SK-N-SH (cell line): ENCODE measurements around the gene EXOC3. TPM values are rescaled to one million over a fixed set of nuclear protein-coding genes. Genes with fewer than 3 reads are reported as not detected.

Experiments used
- CTCF ChIA-PET: fragments of 300-600, 350-600 bp; formaldehyde crosslinking; extraction: SDS; loops from one replicate; lab custom pipeline; 2021; lab: Yijun Ruan, JAX
- POLR2A ChIA-PET: fragments of 350-600 bp; sonication (Branson Sonifier 250); formaldehyde crosslinking; extraction: SDS; loops from one replicate; lab custom pipeline; 2020; ENCODE audit warnings: antibody characterized with exemption, inconsistent platforms; lab: Yijun Ruan, JAX
- DNase-seq: peaks from one replicate; pipeline ENCODE4 v3.0.0; 2012
- H2AFZ ChIP-seq: fragments of 200-600 bp; sonication (generic); 2 replicates; pipeline ENCODE4 v1.8.1; 2016; ENCODE audit warnings: antibody characterized with exemption, mild to moderate bottlenecking, low read depth
- H3F3A ChIP-seq: fragments of 200-600 bp; sonication (generic); replicated peaks from 2 replicates; pipeline ENCODE3; 2016; ENCODE audit warnings: antibody characterized with exemption, mild to moderate bottlenecking; ENCODE audit not compliant: insufficient read depth
- H3K27ac ChIP-seq, 2 experiments: fragments of 200-500 bp in 1 of 2; fragments of 200-600 bp in 1 of 2; sonication (Bioruptor generic) in 1 of 2; sonication (generic), shearing (Covaris generic) in 1 of 2; 2 replicates each; pipeline versions ENCODE4 v1.5.1 to v1.6.1; 2014 to 2016; ENCODE audit warnings: low read depth in 2 of 2, inconsistent platforms in 1 of 2, low read length in 1 of 2, mild to moderate bottlenecking in 1 of 2, mixed read lengths in 1 of 2
- H3K27me3 ChIP-seq: fragments of 200-600 bp; sonication (generic), shearing (Covaris generic); 2 replicates; pipeline ENCODE4 v1.6.1; 2016; ENCODE audit warnings: mixed run types; ENCODE audit not compliant: insufficient read depth
- H3K36me3 ChIP-seq, 2 experiments: fragments of 200-500 bp in 1 of 2; fragments of 200-600 bp in 1 of 2; sonication (Bioruptor generic) in 1 of 2; sonication (generic) in 1 of 2; replicated peaks in 1 of 2; 2 replicates each; pipeline versions ENCODE3 to v1.5.1; 2014 to 2016; ENCODE audit warnings: low read length in 1 of 2, mild to moderate bottlenecking in 1 of 2; ENCODE audit not compliant: insufficient read depth in 2 of 2, control insufficient read depth in 1 of 2
- H3K4me1 ChIP-seq, 2 experiments: fragments of 200-500 bp in 1 of 2; fragments of 200-600 bp in 1 of 2; sonication (Bioruptor generic) in 1 of 2; sonication (generic), shearing (Covaris generic) in 1 of 2; 2 replicates each; pipeline versions ENCODE4 v1.5.1 to v1.6.1; 2014 to 2016; ENCODE audit warnings: low read depth in 1 of 2, low read length in 1 of 2, mixed run types in 1 of 2; ENCODE audit not compliant: insufficient read depth in 2 of 2, control insufficient read depth in 1 of 2
- H3K4me2 ChIP-seq: fragments of 200-600 bp; sonication (generic), shearing (Covaris generic); 2 replicates; pipeline ENCODE4 v1.6.1; 2017; ENCODE audit warnings: mixed run types
- H3K4me3 ChIP-seq, 2 experiments: fragments of 200-500 bp in 1 of 2; fragments of 200-600 bp in 1 of 2; sonication (Bioruptor generic) in 1 of 2; sonication (generic), shearing (Covaris generic) in 1 of 2; 2 replicates each; pipeline versions ENCODE4 v1.5.1 to v1.8.1; 2014 to 2016; ENCODE audit warnings: low read depth in 2 of 2, inconsistent platforms in 1 of 2, low read length in 1 of 2, mild to moderate bottlenecking in 1 of 2, mixed read lengths in 1 of 2, moderate library complexity in 1 of 2
- H3K79me2 ChIP-seq: fragments of 200-600 bp; sonication (generic); 2 replicates; pipeline ENCODE4 v1.8.1; 2017; ENCODE audit warnings: mild to moderate bottlenecking; ENCODE audit not compliant: insufficient read depth
- H3K9ac ChIP-seq: fragments of 200-600 bp; sonication (generic); 2 replicates; pipeline ENCODE4 v1.6.1; 2017; ENCODE audit warnings: mixed run types
- H3K9me2 ChIP-seq: fragments of 200-600 bp; sonication (generic); 2 replicates; pipeline ENCODE4 v1.6.1; 2017; ENCODE audit warnings: mixed run types
- H3K9me3 ChIP-seq: fragments of 200-600 bp; sonication (generic); 2 replicates; pipeline ENCODE4 v1.6.1; 2017; ENCODE audit warnings: mixed run types, mild to moderate bottlenecking, moderate library complexity
- H4K20me1 ChIP-seq: fragments of 200-600 bp; sonication (generic); 2 replicates; pipeline ENCODE4 v1.6.1; 2017; ENCODE audit warnings: mild to moderate bottlenecking, mixed run types; ENCODE audit not compliant: insufficient read depth
- ELF1 ChIP-seq: IDR thresholded peaks from 2 replicates; pipeline ENCODE4 v1.4.0; 2012
- EP300 ChIP-seq, 2 experiments: IDR thresholded peaks; 2 replicates each; pipeline versions ENCODE4 v1.4.0 to v1.6.1; 2012; ENCODE audit warnings: borderline replicate concordance in 1 of 2, low read depth in 1 of 2, low read length in 1 of 2
- EZH2phosphoT487 ChIP-seq: fragments of 200-600 bp; sonication (generic); IDR thresholded peaks from 2 replicates; pipeline ENCODE4 v1.6.1; 2017; ENCODE audit warnings: low read depth, mixed run types, mild to moderate bottlenecking, antibody characterized with exemption, moderate library complexity, borderline replicate concordance
- FOXJ3 ChIP-seq: sonication (generic); formaldehyde crosslinking; IDR thresholded peaks from 2 replicates; pipeline ENCODE4 v1.5.1; 2020; ENCODE audit warnings: mild to moderate bottlenecking, missing genetic modification reagents
- FOXM1 ChIP-seq: IDR thresholded peaks from 2 replicates; pipeline ENCODE4 v1.4.0; 2012; ENCODE audit warnings: low read depth, mild to moderate bottlenecking
- GABPA ChIP-seq: IDR thresholded peaks from 2 replicates; pipeline ENCODE4 v1.4.0; 2012; ENCODE audit warnings: low read depth, mild to moderate bottlenecking
- MEF2A ChIP-seq: IDR thresholded peaks from 2 replicates; pipeline ENCODE4 v1.4.0; 2012; ENCODE audit warnings: low read depth, borderline replicate concordance
- NRF1 ChIP-seq: IDR thresholded peaks from 2 replicates; pipeline ENCODE4 v1.6.1; 2012; ENCODE audit warnings: low read depth, mild to moderate bottlenecking, low read length
- RAD21 ChIP-seq: IDR thresholded peaks from 2 replicates; pipeline ENCODE4 v1.6.1; 2012; ENCODE audit warnings: mild to moderate bottlenecking, low read length
- REST ChIP-seq: IDR thresholded peaks from 2 replicates; pipeline ENCODE4 v1.6.1; 2012; ENCODE audit warnings: mild to moderate bottlenecking, low read depth, low read length, moderate library complexity
- RFX5 ChIP-seq: IDR thresholded peaks from 2 replicates; pipeline ENCODE4 v1.6.1; 2012; ENCODE audit warnings: mild to moderate bottlenecking, improper control_type of control experiment, low read length
- RXRA ChIP-seq: IDR thresholded peaks from 2 replicates; pipeline ENCODE4 v1.4.0; 2012; ENCODE audit warnings: low read depth, mild to moderate bottlenecking, borderline replicate concordance
- SIN3A ChIP-seq: IDR thresholded peaks from 2 replicates; pipeline ENCODE4 v1.6.1; 2012; ENCODE audit warnings: low read depth, mild to moderate bottlenecking, low read length, moderate library complexity, borderline replicate concordance
- SMC3 ChIP-seq: IDR thresholded peaks from 2 replicates; pipeline ENCODE4 v1.6.1; 2012; ENCODE audit warnings: low read depth, low read length, improper control_type of control experiment
- YY1 ChIP-seq: IDR thresholded peaks from 2 replicates; pipeline ENCODE4 v1.4.0; 2012; ENCODE audit warnings: low read depth, mild to moderate bottlenecking
- WGBS: methylation state at CpG from one replicate; pipeline ENCODE4 v1.1.6; 2017; ENCODE audit warnings: low lambda C conversion rate; 5-methylcytosine and 5-hydroxymethylcytosine counted together
- polyA plus RNA-seq, 3 experiments: library from polyadenylated mRNA; depleted of rRNA; stranded (reverse); fragments of >200 nt; gene quantifications; 2 replicates each; pipeline ENCODE4 v1.2.3, GENCODE V29; 2012

EXOC3 gene
- polyA plus RNA-seq, 1 of the 3 experiments (the other 2 are of a cell fraction): 25.7 TPM

- TF ChIP-seq REST (no peak), FOXM1 (no peak)
These were observed 44.3 kb upstream of the EXOC3 start (continued) for GRCh38 chr5:398475-399295.

GRCh38 chr5:399296-400281 lies 43.4 kb upstream of the EXOC3 start:
- H2AFZ ChIP-seq: no peak overlapping the region
- no peaks in the 10 kb centered on the region for H3K36me3 ChIP-seq
- DNase-seq: peak; percentile 71
- 60% methylated on average over 32 of the region's 45 CpGs for WGBS
- H4K20me1 ChIP-seq: no peaks in the 10 kb centered on the region
- H3K9me3 ChIP-seq: no peaks in the 10 kb centered on the region
- TF ChIP-seq SMC3 (no peak), MEF2A (no peak), FOXJ3 (CRISPR knock-in tag) (no peak), RFX5 (no peak), NRF1 (no peak), RAD21 (no peak), EP300 (IDR thresholded peaks at IDR 0.05; ENCODE audit: borderline replicate concordance in 1 of 2, low read depth in 1 of 2, low read length in 1 of 2) (no peak), EZH2phosphoT487 (no peak), ELF1 (no peak), RXRA (no peak), SIN3A (no peak), GABPA (no peak), YY1 (no peak)
- no peak overlapping the region for H3K4me3 ChIP-seq
- H3F3A ChIP-seq: no peaks in the 10 kb centered on the region
- no peaks in the 10 kb centered on the region for H3K9me2 ChIP-seq
- no peaks in the 10 kb centered on the region for H3K79me2 ChIP-seq
- H3K27me3 ChIP-seq: no peaks in the 10 kb centered on the region; the same call in 1 of the 2 replicates
- no peak overlapping the region for H3K9ac ChIP-seq
- CTCF ChIA-PET: no interaction called here
- peaks cover 4% of the 10 kb centered on the region in 2 experiments; a peak in 2 of 4 replicates for H3K4me1 ChIP-seq
- no peak overlapping the region for H3K4me2 ChIP-seq
- POLR2A ChIA-PET: no interaction called here
- no peak overlapping the region for H3K27ac ChIP-seq
